Loucy (cell line): ENCODE results near the gene CASR.
A peak's percentile ranks its signal among the peaks of the same experiment; 100 is the strongest.

Experiments
- H2AFZ ChIP-seq: fragments of 200-600 bp; sonication (generic); 2 replicates; pipeline ENCODE4 v1.6.0; 2016; ENCODE audit warnings: antibody characterized with exemption, mild to moderate bottlenecking, low read length, moderate library complexity
- H3F3A ChIP-seq: fragments of 200-600 bp; 2 replicates; pipeline ENCODE4 v1.6.0; 2016; ENCODE audit warnings: antibody characterized with exemption, low read depth, mild to moderate bottlenecking
- H3K27me3 ChIP-seq: fragments of 200-600 bp; sonication (generic); 2 replicates; pipeline ENCODE4 v1.6.1; 2014; ENCODE audit warnings: low read length, mild to moderate bottlenecking; ENCODE audit not compliant: insufficient read depth, poor library complexity, severe bottlenecking
- H3K36me3 ChIP-seq: fragments of 200-600 bp; sonication (generic); 2 replicates; pipeline ENCODE4 v1.6.1; 2016; ENCODE audit warnings: low read length; ENCODE audit not compliant: insufficient read depth
- H3K4me1 ChIP-seq: fragments of 200-600 bp; sonication (generic); 2 replicates; pipeline ENCODE4 v1.5.1; 2014; ENCODE audit warnings: low read length, mild to moderate bottlenecking; ENCODE audit not compliant: insufficient read depth, poor library complexity, severe bottlenecking
- H3K4me2 ChIP-seq: fragments of 200-600 bp; sonication (generic); 2 replicates; pipeline ENCODE4 v1.6.0; 2014; ENCODE audit warnings: antibody characterized with exemption, low read length, low read depth, mild to moderate bottlenecking; ENCODE audit not compliant: poor library complexity, severe bottlenecking
- H3K4me3 ChIP-seq: fragments of 200-600 bp; sonication (generic); 2 replicates; pipeline ENCODE4 v1.5.1; 2014; ENCODE audit warnings: low read length, mild to moderate bottlenecking, mixed read lengths; ENCODE audit not compliant: poor library complexity, severe bottlenecking
- H3K79me2 ChIP-seq: fragments of 200-600 bp; sonication (generic); 2 replicates; pipeline ENCODE4 v1.6.1; 2014; ENCODE audit warnings: low read length; ENCODE audit not compliant: insufficient read depth
- H3K9ac ChIP-seq: fragments of 200-600 bp; sonication (generic); 2 replicates; pipeline ENCODE4 v1.6.0; 2014; ENCODE audit warnings: mild to moderate bottlenecking, low read depth, low read length, moderate library complexity; ENCODE audit not compliant: poor library complexity, severe bottlenecking
- H3K9me2 ChIP-seq: fragments of 200-600 bp; sonication (generic); replicated peaks from 2 replicates; pipeline ENCODE4 v1.6.1; 2016; ENCODE audit warnings: low read depth, low read length, mixed read lengths
- H3K9me3 ChIP-seq: fragments of 200-600 bp; sonication (generic); 2 replicates; pipeline ENCODE4 v1.6.1; 2014; ENCODE audit warnings: mild to moderate bottlenecking, antibody characterized with exemption, low read length, low read depth; ENCODE audit not compliant: insufficient read depth
- H4K20me1 ChIP-seq: fragments of 200-600 bp; sonication (generic); 2 replicates; pipeline ENCODE4 v1.6.0; 2014; ENCODE audit warnings: antibody characterized with exemption, low read length, mild to moderate bottlenecking; ENCODE audit not compliant: insufficient read depth, poor library complexity, severe bottlenecking
- CTCF ChIP-seq: fragments of 200-600 bp; sonication (generic); conservative IDR thresholded peaks from 2 replicates; pipeline ENCODE4 v1.5.1; 2014; ENCODE audit warnings: mild to moderate bottlenecking, antibody characterized with exemption, low read length
- EZH2phosphoT487 ChIP-seq: fragments of 200-600 bp; IDR thresholded peaks from 2 replicates; pipeline ENCODE4 v1.6.1; 2018; ENCODE audit warnings: antibody characterized with exemption, mild to moderate bottlenecking, moderate library complexity, borderline replicate concordance

CASR gene

GRCh38 chr3:122294359-122294758 is 110.9 kb downstream of the CASR start:
- no peak overlapping the region for H3K4me3 ChIP-seq
- H3F3A ChIP-seq, result no peaks in the 10 kb centered on the region
- no peaks in the 10 kb centered on the region for H3K9me3 ChIP-seq
- no peaks in the 10 kb centered on the region for H3K9me2 ChIP-seq
- TF ChIP-seq EZH2phosphoT487, result no peak
- no peak for TF ChIP-seq CTCF
- no peak overlapping the region for H3K4me2 ChIP-seq
- H3K4me1 ChIP-seq, result peaks cover 18% of the 10 kb centered on the region
- H3K79me2 ChIP-seq, result no peaks in the 10 kb centered on the region
- H3K9ac ChIP-seq, result no peak overlapping the region
- no peaks in the 10 kb centered on the region for H4K20me1 ChIP-seq
- H2AFZ ChIP-seq, result no peak overlapping the region
- no peaks in the 10 kb centered on the region for H3K27me3 ChIP-seq
- H3K36me3 ChIP-seq, result no peaks in the 10 kb centered on the region

GRCh38 chr3:122295266-122296062 is 112.0 kb downstream of the CASR start:
- Histone ChIP-seq H3F3A (no peaks in the 10 kb centered on the region), H3K4me3 (no peak overlapping the region), H3K4me2 (no peak overlapping the region), H3K79me2 (no peaks in the 10 kb centered on the region), H3K9me2 (no peaks in the 10 kb centered on the region), H3K9me3 (0 out of 2 replicates have a peak, but pooled peaks cover 2% of the 10 kb centered on the region), H2AFZ (peak overlapping the region; percentile 74), H3K36me3 (no peaks in the 10 kb centered on the region), H3K9ac (no peak overlapping the region), H3K27me3 (no peaks in the 10 kb centered on the region), H4K20me1 (no peaks in the 10 kb centered on the region), H3K4me1 (peaks cover 18% of the 10 kb centered on the region)
- no peak for TF ChIP-seq EZH2phosphoT487
- TF ChIP-seq CTCF, result no peak

GRCh38 chr3:122298239-122298638 is 114.8 kb downstream of the CASR start:
- H3K4me1 ChIP-seq, result peaks cover 32% of the 10 kb centered on the region
- H3K9me3 ChIP-seq, result 0 out of 2 replicates have a peak, but pooled peaks cover 4% of the 10 kb centered on the region
- H2AFZ ChIP-seq, result no peak overlapping the region
- H3K27me3 ChIP-seq, result no peaks in the 10 kb centered on the region
- H3F3A ChIP-seq, result no peaks in the 10 kb centered on the region
- no peaks in the 10 kb centered on the region for H3K79me2 ChIP-seq
- TF ChIP-seq CTCF (peak; percentile 37; the same call in 1 of the 2 replicates), EZH2phosphoT487 (no peak)
- no peaks in the 10 kb centered on the region for H3K36me3 ChIP-seq
- H3K4me2 ChIP-seq, result no peak overlapping the region
- H3K4me3 ChIP-seq, result no peak overlapping the region
- no peak overlapping the region for H3K9ac ChIP-seq
- H4K20me1 ChIP-seq, result no peaks in the 10 kb centered on the region
- no peaks in the 10 kb centered on the region for H3K9me2 ChIP-seq
